Activated CD4-positive, CD25-positive, alpha-beta regulatory T cell (primary cell): ENCODE results near the gene RASAL1.
"Not testable (repeated sequence)": the region's sequence is repeated elsewhere in the genome, so short reads cannot be mapped to it uniquely, and the experiment has no call there.

Source experiments
- DNase-seq, 4 experiments: peaks; one replicate each; lab custom pipeline; 2025; lab: John Stamatoyannopoulos, UW

The RASAL1 gene

GRCh38 chr12:113142173-113142885 lies 6.8 kb upstream of the RASAL1 start:
- no peak for DNase-seq

- DNase-seq: not testable (repeated sequence)
These were observed 6.2 kb upstream of the RASAL1 start for GRCh38 chr12:113141716-113142115.

- no peak for DNase-seq
These were observed 5.1 kb upstream of the RASAL1 start for GRCh38 chr12:113140706-113141105.

GRCh38 chr12:113138826-113139225 lies 3.3 kb upstream of the RASAL1 start:
- DNase-seq: no peak

GRCh38 chr12:113137861-113138783 lies 2.6 kb upstream of the RASAL1 start:
- DNase-seq: no peak

GRCh38 chr12:113136990-113137511 lies 1.5 kb upstream of the RASAL1 start:
- DNase-seq: no peak

- peak in 3 of 4 experiments; percentile 21 to 34 (median 30) for DNase-seq
These were observed 798 bp upstream of the RASAL1 start for GRCh38 chr12:113136128-113136989.

- DNase-seq: no peak
These were observed 1.0 kb downstream of the RASAL1 start for GRCh38 chr12:113134521-113134951.

GRCh38 chr12:113134071-113134470 lies 1.5 kb downstream of the RASAL1 start:
- no peak for DNase-seq

GRCh38 chr12:113133666-113134065 lies 1.9 kb downstream of the RASAL1 start:
- no peak for DNase-seq

- no peak for DNase-seq
These were observed 2.5 kb downstream of the RASAL1 start for GRCh38 chr12:113133036-113133435.

GRCh38 chr12:113131556-113131955 lies 4.0 kb downstream of the RASAL1 start:
- no peak for DNase-seq

GRCh38 chr12:113130457-113131135 lies 5.0 kb downstream of the RASAL1 start:
- DNase-seq: no peak

GRCh38 chr12:113129664-113130456 lies 5.7 kb downstream of the RASAL1 start:
- no peak for DNase-seq

GRCh38 chr12:113128802-113129663 lies 6.5 kb downstream of the RASAL1 start:
- no peak for DNase-seq

- no peak for DNase-seq
These were observed 7.8 kb downstream of the RASAL1 start for GRCh38 chr12:113127791-113128199.

- no peak for DNase-seq
These were observed 14.7 kb downstream of the RASAL1 start for GRCh38 chr12:113120670-113121370.

GRCh38 chr12:113119980-113120669 lies 15.4 kb downstream of the RASAL1 start:
- no peak for DNase-seq
